Neuronal stem cell (in vitro differentiated cells): ENCODE results near the gene RNF103.

Source experiments
- DNase-seq: peaks from one replicate; pipeline ENCODE4 v3.0.0-alpha.2; 2013; ENCODE audit warnings: low spot score
- H2AFZ ChIP-seq: one replicate; pipeline ENCODE4 v1.6.1; 2013; ENCODE audit warnings: mild to moderate bottlenecking, low read length, inconsistent platforms
- H2AK5ac ChIP-seq: 2 replicates; pipeline ENCODE4 v1.6.1; 2013; ENCODE audit warnings: low read depth, mild to moderate bottlenecking, inconsistent platforms, low read length, moderate library complexity, mixed read lengths
- H2BK120ac ChIP-seq: 2 replicates; pipeline ENCODE4 v1.6.1; 2013; ENCODE audit warnings: low read depth, mild to moderate bottlenecking, inconsistent platforms, low read length, moderate library complexity, mixed read lengths
- H2BK12ac ChIP-seq: one replicate; pipeline ENCODE4 v1.6.1; 2013; ENCODE audit warnings: low read length, inconsistent platforms
- H2BK15ac ChIP-seq: 2 replicates; pipeline ENCODE4 v1.6.1; 2013; ENCODE audit warnings: mild to moderate bottlenecking, low read length, inconsistent platforms, mixed read lengths
- H2BK5ac ChIP-seq: one replicate; pipeline ENCODE4 v1.6.1; 2013; ENCODE audit warnings: inconsistent platforms, mild to moderate bottlenecking, low read length, moderate library complexity
- H3K14ac ChIP-seq: one replicate; pipeline ENCODE4 v1.6.1; 2013; ENCODE audit warnings: low read length, inconsistent platforms
- H3K18ac ChIP-seq: 2 replicates; pipeline ENCODE4 v1.6.1; 2013; ENCODE audit warnings: low read length, inconsistent platforms
- H3K23ac ChIP-seq: 2 replicates; pipeline ENCODE4 v1.6.1; 2013; ENCODE audit warnings: low read depth, mild to moderate bottlenecking, mixed read lengths, low read length, inconsistent platforms; ENCODE audit not compliant: poor library complexity
- H3K27ac ChIP-seq: replicated peaks from 3 replicates; pipeline ENCODE4 v1.5.1; 2013; ENCODE audit warnings: low read length, inconsistent platforms
- H3K27me3 ChIP-seq, 3 experiments: 2 replicates each; pipeline ENCODE4 v1.6.1; 2013; ENCODE audit warnings: low read length in 3 of 3, mild to moderate bottlenecking in 2 of 3, inconsistent platforms in 1 of 3, low read depth in 1 of 3, mixed read lengths in 1 of 3, moderate library complexity in 1 of 3; ENCODE audit not compliant: control insufficient read depth in 3 of 3, insufficient read depth in 3 of 3
- H3K36me3 ChIP-seq, 2 donors: replicated peaks in 1 of 2; 2 replicates each; pipeline ENCODE4 v1.6.1; 2013; ENCODE audit warnings: low read length in 2 of 2; ENCODE audit not compliant: control insufficient read depth in 2 of 2, insufficient read depth in 2 of 2
- H3K4ac ChIP-seq: 2 replicates; pipeline ENCODE4 v1.6.1; 2013; ENCODE audit warnings: inconsistent platforms, mild to moderate bottlenecking, low read length, moderate library complexity
- H3K4me1 ChIP-seq, 2 donors: 1 replicate in 1 of 2; 2 replicates in 1 of 2; pipeline ENCODE4 v1.6.1; 2013; ENCODE audit warnings: low read length in 2 of 2, low read depth in 1 of 2; ENCODE audit not compliant: control insufficient read depth in 2 of 2, insufficient read depth in 1 of 2
- H3K4me2 ChIP-seq: one replicate; pipeline ENCODE4 v1.6.1; 2013; ENCODE audit warnings: mild to moderate bottlenecking, low read length, inconsistent platforms; ENCODE audit not compliant: insufficient read depth, poor library complexity, severe bottlenecking
- H3K4me3 ChIP-seq, 2 donors: 2 replicates each; pipeline ENCODE4 v1.5.1; 2013; ENCODE audit warnings: low read length in 2 of 2, mild to moderate bottlenecking in 2 of 2, inconsistent platforms in 1 of 2, moderate library complexity in 1 of 2
- H3K79me1 ChIP-seq: one replicate; pipeline ENCODE4 v1.6.1; 2013; ENCODE audit warnings: low read depth, mild to moderate bottlenecking, inconsistent platforms, low read length, moderate library complexity
- H3K9ac ChIP-seq: one replicate; pipeline ENCODE4 v1.6.1; 2013; ENCODE audit warnings: mild to moderate bottlenecking, low read depth, low read length, inconsistent platforms; ENCODE audit not compliant: poor library complexity
- H3K9me3 ChIP-seq, 2 donors: replicated peaks in 1 of 2; 2 replicates each; pipeline versions ENCODE3 to v1.6.1; 2013; ENCODE audit warnings: low read length in 2 of 2, mild to moderate bottlenecking in 2 of 2, inconsistent platforms in 1 of 2, low read depth in 1 of 2, mixed read lengths in 1 of 2, moderate library complexity in 1 of 2; ENCODE audit not compliant: control insufficient read depth in 2 of 2, insufficient read depth in 1 of 2
- H4K8ac ChIP-seq: one replicate; pipeline ENCODE4 v1.6.1; 2013; ENCODE audit warnings: low read depth, mild to moderate bottlenecking, inconsistent platforms, low read length, moderate library complexity
- H4K91ac ChIP-seq: one replicate; pipeline ENCODE4 v1.6.1; 2013; ENCODE audit warnings: low read length, low read depth, mild to moderate bottlenecking, inconsistent platforms; ENCODE audit not compliant: poor library complexity
- WGBS, 2 donors: extraction: QIAGEN DNeasy Blood & Tissue Kit; methylation state at CpG; one replicate each; pipeline ENCODE4 v1.1.7; 2013; ENCODE audit warnings: missing lambda C conversion rate in 2 of 2, mixed read lengths in 1 of 2; ENCODE audit not compliant: insufficient read length in 2 of 2, insufficient replicate concordance in 1 of 2; ENCODE audit errors: extremely low coverage in 2 of 2; 5-methylcytosine and 5-hydroxymethylcytosine counted together

RNF103 gene

DNA sequence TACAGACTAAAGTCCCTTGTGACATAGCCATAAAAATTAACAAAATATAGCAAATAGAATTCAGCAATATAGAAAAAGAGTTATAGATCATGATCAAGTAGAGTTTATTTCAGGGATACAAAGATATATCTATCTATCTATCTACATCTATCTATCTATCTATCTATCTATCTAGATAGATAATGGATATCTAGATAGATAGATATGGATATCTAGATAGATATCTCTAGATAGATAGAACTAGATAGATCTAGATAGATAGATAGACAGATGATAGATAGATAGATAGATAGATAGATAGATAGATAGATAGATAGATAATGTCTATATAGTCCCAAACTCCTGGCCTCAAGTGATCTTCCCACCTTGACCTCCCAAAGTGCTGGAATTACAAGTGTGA is 43.1 kb downstream of the RNF103 start:
- Histone ChIP-seq H3K27me3 (no peaks in the 10 kb centered on the region), H4K91ac (no peak overlapping the region), H2AK5ac (no peak overlapping the region), H3K9me3 (no peaks in the 10 kb centered on the region), H2AFZ (no peak overlapping the region), H2BK5ac (no peak overlapping the region), H2BK120ac (no peak overlapping the region), H2BK15ac (no peak overlapping the region), H3K27ac (no peak overlapping the region), H3K4me1 (no peaks in the 10 kb centered on the region), H3K4ac (no peak overlapping the region), H3K23ac (no peak overlapping the region), H3K4me3 (no peak overlapping the region), H3K18ac (no peak overlapping the region), H3K36me3 (no peaks in the 10 kb centered on the region), H4K8ac (no peak overlapping the region), H3K4me2 (no peak overlapping the region), H3K79me1 (no peaks in the 10 kb centered on the region), H3K9ac (no peak overlapping the region), H2BK12ac (no peak overlapping the region), H3K14ac (no peak overlapping the region)
- no peak for DNase-seq

DNA sequence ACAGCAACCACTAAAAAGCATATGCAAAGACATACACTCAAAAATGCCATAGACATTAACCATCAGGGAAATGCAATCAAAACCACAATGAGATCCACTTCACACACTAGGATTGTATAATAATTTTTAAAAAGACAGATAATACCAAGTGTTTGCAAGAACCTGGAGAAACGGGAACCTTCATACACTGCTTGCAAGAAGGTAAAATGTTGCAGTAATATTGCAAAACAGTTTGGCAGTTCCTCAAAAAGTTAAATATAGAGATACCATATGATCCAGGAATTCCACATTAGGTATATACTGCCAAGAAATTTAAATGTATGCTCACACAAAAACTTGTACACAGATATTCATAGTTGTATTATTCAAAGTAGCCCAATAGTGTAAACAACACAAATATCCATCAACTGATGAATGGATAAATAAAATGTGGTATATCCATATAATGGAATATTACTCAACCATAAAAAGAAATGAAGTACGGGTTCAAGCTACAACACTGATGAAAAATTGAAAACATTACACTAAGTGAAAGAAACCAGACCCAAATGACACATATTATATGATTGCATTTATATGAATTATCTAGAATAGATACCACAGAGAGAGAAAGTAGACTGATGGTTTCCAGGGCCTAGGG is 45.7 kb downstream of the RNF103 start:
- H3K18ac ChIP-seq: no peak overlapping the region
- no peaks in the 10 kb centered on the region for H3K4me1 ChIP-seq
- H2AK5ac ChIP-seq: no peak overlapping the region
- no peak overlapping the region for H3K9ac ChIP-seq
- no peak overlapping the region for H3K27ac ChIP-seq
- H2BK120ac ChIP-seq: no peak overlapping the region
- no peak overlapping the region for H2AFZ ChIP-seq
- no peaks in the 10 kb centered on the region for H3K9me3 ChIP-seq
- H3K4ac ChIP-seq: no peak overlapping the region
- H3K23ac ChIP-seq: no peak overlapping the region
- H3K36me3 ChIP-seq: no peaks in the 10 kb centered on the region
- H3K14ac ChIP-seq: no peak overlapping the region
- H2BK15ac ChIP-seq: no peak overlapping the region
- H3K4me2 ChIP-seq: no peak overlapping the region
- H3K79me1 ChIP-seq: no peaks in the 10 kb centered on the region
- DNase-seq: no peak
- no peak overlapping the region for H2BK5ac ChIP-seq
- H3K4me3 ChIP-seq: no peak overlapping the region
- no peaks in the 10 kb centered on the region for H3K27me3 ChIP-seq
- H4K91ac ChIP-seq: no peak overlapping the region
- no peak overlapping the region for H2BK12ac ChIP-seq
- H4K8ac ChIP-seq: no peak overlapping the region
- no CpG with 5 or more reads among the region's 2 CpGs for WGBS, 2 donors

DNA sequence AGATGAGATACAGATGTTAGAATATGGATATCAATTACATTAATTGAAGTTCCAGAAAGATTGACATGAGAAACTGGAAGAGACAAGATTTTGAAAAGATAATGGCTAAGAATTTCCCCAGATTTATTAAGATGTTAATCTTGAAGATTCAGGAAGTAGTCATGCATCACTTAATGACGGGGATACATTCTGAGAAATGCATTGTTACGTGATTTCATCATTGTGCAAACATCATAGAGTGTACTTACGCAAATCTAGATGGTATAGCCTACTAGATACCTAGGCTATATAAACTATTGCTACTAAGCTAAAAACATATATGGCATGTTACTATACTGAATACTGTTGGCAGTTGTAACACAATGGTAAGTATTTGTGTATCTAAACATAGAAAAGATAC is 53.6 kb downstream of the RNF103 start:
- Histone ChIP-seq H2AK5ac (no peak overlapping the region), H3K27me3 (peaks cover 0 to 8% (median 1%) of the 10 kb centered on the region in 3 experiments), H3K9me3 (no peaks in the 10 kb centered on the region), H3K27ac (no peak overlapping the region), H2BK12ac (no peak overlapping the region), H3K23ac (no peak overlapping the region), H2BK5ac (no peak overlapping the region), H2AFZ (no peak overlapping the region), H3K14ac (no peak overlapping the region), H2BK15ac (no peak overlapping the region), H3K79me1 (no peaks in the 10 kb centered on the region), H3K18ac (no peak overlapping the region), H4K8ac (no peak overlapping the region), H3K36me3 (no peaks in the 10 kb centered on the region), H4K91ac (no peak overlapping the region), H3K4me1 (no peaks in the 10 kb centered on the region), H2BK120ac (no peak overlapping the region), H3K4me2 (no peak overlapping the region), H3K4ac (no peak overlapping the region), H3K9ac (no peak overlapping the region), H3K4me3 (no peak overlapping the region)
- no CpG with 5 or more reads among the region's 3 CpGs for WGBS, 2 donors
- DNase-seq: no peak

DNA sequence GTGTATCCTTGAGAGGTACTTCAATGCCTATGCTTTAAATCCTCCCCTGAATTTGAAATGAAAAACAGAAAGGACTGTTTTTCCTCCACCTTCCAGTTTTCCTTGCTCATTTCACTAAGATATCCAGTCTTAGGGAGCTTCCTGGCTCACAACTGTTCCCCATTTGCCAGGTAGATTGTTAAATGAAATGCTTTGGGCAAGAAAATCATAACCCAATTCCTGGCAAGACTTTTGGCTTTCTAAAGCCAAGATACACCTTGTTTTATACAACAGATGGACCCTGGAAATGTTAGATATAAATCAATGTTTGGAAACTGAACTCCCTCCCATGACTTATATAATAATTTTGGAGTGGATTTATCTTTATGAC is 56.9 kb downstream of the RNF103 start:
- no peaks in the 10 kb centered on the region for H3K36me3 ChIP-seq

More for the DNA sequence above, 56.9 kb downstream of the RNF103 start:
- no peak overlapping the region for H4K8ac ChIP-seq
- no peak overlapping the region for H2BK5ac ChIP-seq
- H3K14ac ChIP-seq: no peak overlapping the region
- peak overlapping the region; percentile 75 for H2AFZ ChIP-seq
- H3K4me1 ChIP-seq: peaks cover 4 to 5% of the 10 kb centered on the region in 2 donors
- peaks cover 0 to 4% of the 10 kb centered on the region in 2 donors for H3K9me3 ChIP-seq
- DNase-seq: no peak
- no peak overlapping the region for H3K9ac ChIP-seq
- no peak overlapping the region for H3K4me2 ChIP-seq
- H2BK15ac ChIP-seq: no peak overlapping the region
- H3K4me3 ChIP-seq: no peak overlapping the region
- no peak overlapping the region for H2BK12ac ChIP-seq
- no peak overlapping the region for H3K18ac ChIP-seq
- no peak overlapping the region for H3K27ac ChIP-seq
- H3K79me1 ChIP-seq: no peaks in the 10 kb centered on the region
- H4K91ac ChIP-seq: no peak overlapping the region
- no peak overlapping the region for H2AK5ac ChIP-seq
- peaks cover 0 to 1% (median 0%) of the 10 kb centered on the region in 3 experiments for H3K27me3 ChIP-seq
- no peak overlapping the region for H3K4ac ChIP-seq
- no peak overlapping the region for H3K23ac ChIP-seq
- H2BK120ac ChIP-seq: no peak overlapping the region
